CD4-positive, alpha-beta T cell treated with Interleukin-4 for 4 hours (primary cell): Measurements from ENCODE around the gene LTK.
"Not testable (repeated sequence)": the region's sequence is repeated elsewhere in the genome, so short reads cannot be mapped to it uniquely, and the experiment has no call there.

Source experiments
- DNase-seq: peaks from one replicate; pipeline ENCODE4 v3.0.0-alpha.2; 2020

Gene LTK

DNA sequence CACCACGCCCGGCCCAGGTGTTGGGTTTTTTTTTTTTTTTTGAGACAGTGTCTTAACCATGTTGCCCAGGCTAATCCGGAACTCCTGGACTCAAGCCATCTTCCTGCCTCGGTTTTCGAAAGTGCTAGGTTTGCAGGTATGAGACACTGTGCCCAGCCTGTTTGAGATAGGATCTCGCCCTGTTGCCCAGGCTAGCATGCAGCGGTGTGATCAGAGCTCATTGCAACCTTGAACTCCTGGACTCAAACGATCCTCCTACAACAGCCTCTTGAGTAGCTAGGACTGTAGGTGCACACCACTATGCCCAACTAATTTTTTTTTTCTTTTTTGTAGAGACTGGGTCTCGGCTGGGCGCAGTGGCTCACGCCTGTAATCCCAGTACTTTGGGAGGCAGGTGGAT, 40.2 kb downstream of the LTK start:
- no peak for DNase-seq

DNA sequence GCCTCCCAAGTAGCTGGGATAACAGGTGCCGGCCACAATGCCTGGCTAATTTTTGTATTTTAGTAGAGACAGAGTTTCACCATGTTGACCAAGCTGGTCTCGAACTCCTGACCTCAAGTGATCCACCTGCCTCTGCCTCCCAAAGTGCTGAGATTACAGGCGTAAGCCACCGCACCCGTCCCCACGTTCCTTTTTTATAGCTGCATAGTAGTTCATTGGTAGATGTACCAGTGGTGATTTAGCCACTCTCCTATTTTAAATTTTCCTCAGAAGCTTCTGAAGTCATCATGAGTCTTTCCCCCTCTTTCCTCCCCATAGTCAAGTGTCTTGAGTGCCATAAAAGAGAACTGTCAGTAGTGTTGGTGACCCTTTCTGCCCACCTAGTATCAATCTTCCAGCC, 44.0 kb downstream of the LTK start:
- DNase-seq: not testable (repeated sequence)

DNA sequence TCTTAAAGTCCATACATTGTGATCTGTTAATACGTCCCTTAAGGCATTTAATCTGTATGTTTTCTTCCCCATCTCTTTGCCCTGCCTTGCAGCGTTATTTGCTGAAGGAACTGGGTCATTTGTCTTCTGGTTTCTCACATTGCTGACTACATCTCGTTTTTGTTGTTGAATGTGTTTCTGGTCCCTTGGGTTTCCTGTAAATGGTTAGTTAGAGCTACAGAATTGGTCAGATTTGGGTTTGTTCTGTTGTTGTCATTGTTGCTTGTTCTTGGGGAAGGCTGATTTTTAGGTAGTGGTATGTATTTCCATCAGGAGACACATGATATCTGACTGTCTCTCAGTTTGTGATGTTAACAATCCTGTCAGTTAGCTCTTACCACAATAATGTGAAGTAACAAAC, 46.9 kb downstream of the LTK start:
- no peak for DNase-seq

DNA sequence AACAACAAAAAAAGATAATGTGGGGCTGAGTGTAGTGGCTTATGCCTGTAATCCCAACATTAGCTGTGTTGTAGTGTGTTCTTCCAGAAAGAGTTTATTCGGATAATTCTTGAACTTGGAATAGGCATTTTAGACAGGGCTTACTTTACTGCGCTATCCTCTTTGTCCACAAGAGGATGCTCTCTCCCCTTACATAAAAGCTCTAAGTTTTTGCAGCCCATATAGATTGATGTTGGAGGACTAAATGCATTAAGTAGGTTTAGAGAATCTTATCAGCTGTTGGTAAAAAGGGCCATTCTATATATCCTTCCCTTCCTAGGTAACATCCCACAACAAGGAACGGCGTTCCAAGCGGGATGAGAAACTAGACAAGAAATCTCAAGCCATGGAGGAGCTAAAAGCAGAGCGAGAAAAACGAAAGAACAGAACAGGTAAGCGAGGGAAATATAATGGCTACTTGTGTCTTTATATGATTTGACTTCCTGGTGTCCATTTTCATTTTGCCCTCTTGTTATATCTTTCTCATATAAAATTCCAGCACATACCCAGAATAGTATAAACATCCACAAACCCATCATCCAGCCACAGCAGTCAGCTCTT, 47.7 kb downstream of the LTK start:
- peak; percentile 49 for DNase-seq

DNA sequence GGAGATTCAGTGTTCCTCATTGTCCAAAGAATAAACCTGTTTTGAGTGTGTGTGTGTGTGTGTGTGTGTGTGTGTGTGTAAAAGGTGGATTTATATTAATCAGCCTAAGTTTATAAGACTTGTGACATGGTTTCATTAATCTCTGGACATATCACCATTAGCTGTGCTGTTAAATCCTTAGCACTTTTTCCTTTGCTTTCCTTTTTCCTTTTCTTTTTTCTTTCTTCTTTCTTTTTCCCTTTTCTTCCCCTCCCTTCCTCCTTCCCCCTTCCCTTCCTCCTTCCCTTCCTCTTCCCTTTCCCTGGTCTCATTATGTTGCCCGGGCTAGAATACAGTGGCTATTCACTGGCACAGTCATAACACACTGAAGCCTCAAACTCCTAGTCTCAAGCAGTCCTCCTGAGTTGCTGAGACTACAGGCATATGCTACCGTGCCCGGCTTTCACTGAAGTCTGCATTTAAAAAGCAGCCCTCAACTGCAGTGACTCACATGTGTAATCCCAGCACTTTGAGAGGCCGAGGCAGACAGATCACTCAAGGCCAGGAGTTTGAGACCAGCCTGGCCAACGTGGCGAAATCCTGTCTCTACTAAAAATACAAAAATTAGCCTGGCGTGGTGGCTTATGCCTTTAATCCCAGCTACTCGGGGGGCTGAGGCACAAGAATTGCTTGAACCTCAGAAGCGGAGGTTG, 48.6 kb downstream of the LTK start:
- no peak for DNase-seq

DNA sequence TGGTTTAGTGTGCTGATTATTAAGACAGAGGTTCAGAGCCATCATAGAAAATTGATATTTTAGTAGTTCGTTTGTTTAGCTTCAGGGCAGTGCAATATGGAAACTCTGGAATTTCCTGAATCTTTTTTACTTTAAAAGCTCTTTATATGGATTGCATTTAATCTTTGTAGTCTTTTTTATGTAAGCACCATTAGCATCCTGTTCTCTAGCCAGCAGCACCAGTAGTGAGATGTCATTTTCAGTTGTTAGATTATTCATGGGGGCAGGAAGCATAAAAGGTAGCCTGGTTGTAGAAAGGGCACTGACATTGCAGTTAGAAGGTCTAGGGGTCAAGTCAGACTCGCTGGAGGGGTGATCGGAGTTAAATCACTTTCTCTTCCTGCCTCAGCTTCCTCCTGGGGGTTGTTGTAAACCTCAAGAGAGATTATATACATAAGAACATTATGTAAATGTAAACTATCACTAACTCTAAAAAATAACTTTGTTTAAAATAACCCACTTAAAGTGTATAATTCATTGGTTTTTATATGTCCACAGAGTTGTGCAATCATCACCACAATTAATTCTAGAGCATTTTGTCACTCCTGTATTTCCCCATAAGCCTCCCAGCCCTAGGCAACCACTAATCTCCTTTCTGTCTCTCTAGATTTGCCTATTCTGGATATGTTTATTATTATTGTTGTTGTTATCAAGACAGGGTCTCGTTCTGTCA, 51.4 kb downstream of the LTK start:
- no peak for DNase-seq
